GM21723 (cell line): ENCODE data around the gene FZR1.

Source experiments
- ATAC-seq: cut with Tn5 transposase; IDR thresholded peaks from one replicate; pipeline ENCODE4 v1.9.1; 2021; ENCODE audit warnings: mild to moderate bottlenecking, moderate library complexity; ENCODE audit not compliant: unreplicated experiment

Gene FZR1

GRCh38 chr19:3471954-3472655, 34.0 kb upstream of the FZR1 start:
- no peak for ATAC-seq

- ATAC-seq: no peak
These were observed 32.1 kb upstream of the FZR1 start for GRCh38 chr19:3474010-3474409.

- ATAC-seq: no peak
These were observed 31.5 kb upstream of the FZR1 start for GRCh38 chr19:3474614-3475013.

GRCh38 chr19:3475449-3475848, 30.7 kb upstream of the FZR1 start:
- ATAC-seq: no peak

- ATAC-seq: no peak
These were observed 29.3 kb upstream of the FZR1 start for GRCh38 chr19:3476830-3477229.

GRCh38 chr19:3477506-3477905, 28.6 kb upstream of the FZR1 start:
- no peak for ATAC-seq

- no peak for ATAC-seq
These were observed 28.2 kb upstream of the FZR1 start for GRCh38 chr19:3477951-3478350.

- ATAC-seq: no peak
These were observed 27.5 kb upstream of the FZR1 start for GRCh38 chr19:3478409-3479176.

- ATAC-seq: no peak
These were observed 26.8 kb upstream of the FZR1 start for GRCh38 chr19:3479177-3479833.

- no peak for ATAC-seq
These were observed 26.3 kb upstream of the FZR1 start for GRCh38 chr19:3479834-3480215.

- ATAC-seq: no peak
These were observed 25.6 kb upstream of the FZR1 start, which contains the start of gene SMIM24 for GRCh38 chr19:3480383-3481091. Gene SMIM24 (minus strand): TSS chr19:3480525. CDS start chr19:3480463, 62 bp downstream.

- no peak for ATAC-seq
These were observed 24.6 kb upstream of the FZR1 start for GRCh38 chr19:3481241-3482090.

GRCh38 chr19:3482507-3483225, 23.4 kb upstream of the FZR1 start:
- ATAC-seq: no peak

- no peak for ATAC-seq
These were observed 22.9 kb upstream of the FZR1 start, which contains the start of gene SMIM44 for GRCh38 chr19:3483226-3483628. Gene SMIM44 (minus strand): TSS chr19:3483441. CDS start chr19:3483403, 38 bp downstream.

GRCh38 chr19:3491396-3492119, 14.6 kb upstream of the FZR1 start:
- no peak for ATAC-seq

- ATAC-seq: no peak
These were observed 13.8 kb upstream of the FZR1 start for GRCh38 chr19:3492131-3492839.

GRCh38 chr19:3492919-3493318, 13.2 kb upstream of the FZR1 start:
- no peak for ATAC-seq

GRCh38 chr19:3493651-3494050, 12.5 kb upstream of the FZR1 start:
- no peak for ATAC-seq
